GM21515 (cell line): ENCODE results near the gene TMEM250.
"Not testable (repeated sequence)": the region's sequence is repeated elsewhere in the genome, so short reads cannot be mapped to it uniquely, and the experiment has no call there.

Experiments
- ATAC-seq: cut with Tn5 transposase; IDR thresholded peaks from one replicate; pipeline ENCODE4 v1.9.1; 2021; ENCODE audit not compliant: unreplicated experiment

Gene TMEM250, protein sequence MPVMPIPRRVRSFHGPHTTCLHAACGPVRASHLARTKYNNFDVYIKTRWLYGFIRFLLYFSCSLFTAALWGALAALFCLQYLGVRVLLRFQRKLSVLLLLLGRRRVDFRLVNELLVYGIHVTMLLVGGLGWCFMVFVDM

DNA sequence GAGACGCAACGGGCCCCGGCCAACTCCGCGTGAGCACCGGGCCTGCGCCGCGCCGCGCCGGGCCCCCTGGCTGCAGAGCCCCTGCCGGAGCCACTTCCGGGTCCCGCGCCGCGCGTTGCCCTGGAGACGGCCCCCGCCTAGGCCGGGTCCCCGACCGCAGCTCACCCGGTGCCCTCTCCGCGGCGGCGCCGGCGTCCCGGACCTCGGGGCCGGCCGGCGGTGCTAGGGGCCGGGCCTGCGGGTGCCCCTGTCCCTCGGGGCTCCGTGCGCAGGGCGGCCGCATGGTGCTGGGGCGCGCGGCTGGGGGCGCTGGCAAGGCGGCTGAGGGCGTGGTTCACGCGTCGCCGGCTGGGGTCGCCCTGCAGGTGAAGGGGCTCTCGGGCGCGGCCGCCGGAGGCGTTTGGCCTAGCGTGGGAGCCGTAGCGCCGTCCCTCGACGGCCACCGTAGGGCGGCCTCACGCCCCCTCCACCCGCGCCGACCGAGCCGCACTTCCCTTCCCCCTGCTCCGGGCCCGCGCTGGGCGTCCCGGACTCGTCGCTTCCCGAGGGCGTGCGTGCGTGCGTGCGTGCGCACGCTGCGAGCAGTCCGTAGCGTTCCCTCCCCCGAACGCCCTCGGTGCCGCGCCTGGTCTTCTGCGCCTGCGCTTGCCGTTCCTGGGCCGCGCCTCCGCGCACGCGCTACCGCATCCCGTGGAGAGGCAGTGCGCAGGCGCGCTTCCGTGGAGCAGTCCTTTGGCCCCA lies at the start of gene TMEM250:
Gene TMEM250 (minus strand): TSS at position 556 of the 741 bp plus-strand sequence. CDS start 1,975 bp downstream, outside the sequence.
- peak; percentile 75 for ATAC-seq

DNA sequence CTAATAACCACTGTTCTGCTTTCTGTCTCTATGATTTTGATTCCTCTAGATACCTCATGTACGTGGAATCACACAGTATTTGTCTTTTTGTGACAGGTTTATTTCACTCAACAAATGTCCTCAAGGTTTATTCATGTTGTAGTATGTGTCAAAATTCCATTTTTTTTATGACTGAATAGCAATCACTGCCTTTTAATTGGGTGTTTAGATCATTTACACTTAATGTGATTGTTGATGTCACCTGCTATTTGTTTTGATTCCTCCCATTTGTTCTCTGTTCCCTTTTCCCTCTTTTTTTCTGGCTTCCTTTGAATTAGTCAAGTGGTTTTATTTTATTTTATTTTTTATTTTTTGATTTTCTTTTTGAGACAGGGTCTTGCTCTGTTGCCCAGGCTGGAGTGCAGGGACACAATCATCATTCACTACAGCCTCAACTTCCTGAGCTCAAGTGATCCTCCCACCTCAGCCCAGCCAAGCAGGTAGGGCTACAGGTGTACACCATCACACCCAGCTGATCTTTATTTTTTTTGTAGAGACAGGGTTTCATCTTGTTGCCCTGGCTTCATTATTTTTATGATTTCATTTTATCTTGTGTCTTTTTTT lies 44.7 kb upstream of the TMEM250 start:
- ATAC-seq: no peak

DNA sequence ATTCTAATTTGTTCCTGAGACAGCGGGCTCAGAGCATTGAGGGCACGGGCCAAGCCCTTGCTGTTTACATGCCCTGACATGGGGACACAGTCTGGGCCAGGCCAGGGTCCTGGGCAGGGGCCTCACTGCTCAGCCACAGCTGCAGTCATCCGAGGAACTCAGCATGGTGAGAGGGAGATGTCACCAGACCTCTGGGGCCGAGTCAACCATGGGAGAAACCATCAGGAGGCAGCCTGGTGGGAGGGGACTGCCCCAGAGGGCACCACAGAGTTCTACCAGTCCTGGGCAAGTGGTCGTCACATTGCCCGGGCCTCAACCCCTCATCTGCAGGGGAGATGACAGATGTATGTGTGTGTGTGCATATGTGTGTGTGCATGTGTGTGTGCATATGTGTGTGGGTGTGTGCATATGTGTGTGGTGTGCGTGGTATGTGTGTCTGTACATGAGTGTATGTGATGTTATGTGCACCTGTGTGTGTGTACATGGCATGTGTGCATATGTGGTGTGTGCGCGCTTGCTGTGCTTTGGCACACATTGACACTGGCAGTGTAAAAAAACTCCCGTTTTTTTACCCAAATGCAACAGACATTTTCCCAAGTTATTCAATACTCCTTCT lies 42.4 kb upstream of the TMEM250 start:
- no peak for ATAC-seq

DNA sequence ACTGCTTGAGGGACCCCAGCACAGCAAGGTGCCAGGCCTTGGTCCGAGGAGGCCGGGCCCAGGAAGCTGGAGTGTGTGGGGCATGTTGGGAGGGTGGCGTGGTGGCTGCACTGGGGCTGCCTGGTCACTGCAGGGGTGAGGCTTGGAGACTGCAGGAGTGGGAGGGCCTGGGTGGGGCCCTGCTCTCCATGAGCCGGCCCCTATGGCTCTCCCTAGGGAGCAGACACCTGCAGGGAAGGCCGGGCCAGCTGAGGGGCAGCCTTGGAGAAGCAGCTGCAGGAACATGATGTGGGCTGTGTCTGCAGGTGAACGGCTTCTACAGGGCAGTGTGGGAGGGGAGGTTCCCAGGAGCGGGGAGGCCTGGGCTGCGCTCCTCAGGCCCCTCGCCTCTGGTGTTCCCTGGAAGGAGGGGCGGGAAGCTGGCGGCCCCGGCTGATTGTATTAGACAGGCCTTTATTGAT lies 41.7 kb upstream of the TMEM250 start:
- ATAC-seq: no peak

DNA sequence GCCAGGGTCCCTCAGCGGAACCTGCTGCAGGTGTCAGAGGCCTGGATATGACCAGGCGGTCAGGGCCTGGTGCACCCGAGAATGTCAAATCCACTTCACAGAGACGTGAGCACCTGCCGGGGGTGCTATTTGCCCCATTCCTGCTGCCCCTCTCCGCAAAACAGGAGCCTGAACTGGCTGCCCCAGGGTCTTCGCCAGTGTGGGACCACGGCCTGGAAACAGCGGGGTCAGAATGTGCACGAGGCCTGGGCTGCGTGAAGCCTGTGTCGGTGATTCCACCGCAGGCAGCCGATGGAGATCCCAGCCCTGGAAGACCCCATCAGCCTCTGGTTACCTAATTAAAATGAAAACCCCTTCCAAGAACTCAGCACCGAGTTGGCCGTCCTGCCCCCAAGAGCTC lies 41.2 kb upstream of the TMEM250 start:
- ATAC-seq: no peak

DNA sequence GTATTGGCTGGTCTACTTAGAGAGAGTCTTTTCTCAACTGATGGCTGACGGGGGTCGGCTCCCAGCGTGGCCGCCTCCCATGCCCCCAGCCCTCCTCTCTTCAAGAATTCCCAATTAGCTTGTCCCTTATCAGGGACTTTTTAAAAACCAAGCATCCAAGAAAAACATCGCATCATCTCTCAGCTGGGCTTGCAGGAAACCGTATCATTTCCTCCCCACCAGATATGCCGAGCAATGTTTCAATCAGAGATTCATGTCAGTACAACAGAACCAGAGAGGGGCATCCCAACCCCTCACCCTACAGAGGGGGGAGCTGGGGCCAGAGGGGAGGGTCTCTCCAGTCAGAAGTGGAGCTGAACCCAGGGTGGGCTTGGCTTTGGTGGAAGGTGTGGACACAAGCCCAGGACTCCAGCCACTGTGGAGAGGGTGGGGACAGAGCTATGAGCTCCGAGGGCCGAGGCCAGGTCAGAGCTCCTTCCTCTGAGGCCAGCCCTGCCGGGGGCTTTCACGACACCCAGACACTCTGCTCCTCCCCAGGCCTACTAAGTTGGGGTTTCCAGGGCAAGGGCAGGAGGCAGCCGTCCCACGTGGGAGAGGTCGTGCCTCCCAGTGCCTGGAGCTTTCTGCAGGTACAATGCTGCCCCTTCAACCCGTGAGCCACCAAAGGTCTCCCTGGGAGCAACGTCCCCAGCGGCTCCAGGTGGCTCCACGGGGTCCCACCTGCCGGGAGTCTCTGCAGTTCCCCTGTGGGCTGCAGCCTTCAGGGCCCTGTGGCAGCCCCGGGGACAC lies 39.0 kb upstream of the TMEM250 start:
- ATAC-seq: no peak

DNA sequence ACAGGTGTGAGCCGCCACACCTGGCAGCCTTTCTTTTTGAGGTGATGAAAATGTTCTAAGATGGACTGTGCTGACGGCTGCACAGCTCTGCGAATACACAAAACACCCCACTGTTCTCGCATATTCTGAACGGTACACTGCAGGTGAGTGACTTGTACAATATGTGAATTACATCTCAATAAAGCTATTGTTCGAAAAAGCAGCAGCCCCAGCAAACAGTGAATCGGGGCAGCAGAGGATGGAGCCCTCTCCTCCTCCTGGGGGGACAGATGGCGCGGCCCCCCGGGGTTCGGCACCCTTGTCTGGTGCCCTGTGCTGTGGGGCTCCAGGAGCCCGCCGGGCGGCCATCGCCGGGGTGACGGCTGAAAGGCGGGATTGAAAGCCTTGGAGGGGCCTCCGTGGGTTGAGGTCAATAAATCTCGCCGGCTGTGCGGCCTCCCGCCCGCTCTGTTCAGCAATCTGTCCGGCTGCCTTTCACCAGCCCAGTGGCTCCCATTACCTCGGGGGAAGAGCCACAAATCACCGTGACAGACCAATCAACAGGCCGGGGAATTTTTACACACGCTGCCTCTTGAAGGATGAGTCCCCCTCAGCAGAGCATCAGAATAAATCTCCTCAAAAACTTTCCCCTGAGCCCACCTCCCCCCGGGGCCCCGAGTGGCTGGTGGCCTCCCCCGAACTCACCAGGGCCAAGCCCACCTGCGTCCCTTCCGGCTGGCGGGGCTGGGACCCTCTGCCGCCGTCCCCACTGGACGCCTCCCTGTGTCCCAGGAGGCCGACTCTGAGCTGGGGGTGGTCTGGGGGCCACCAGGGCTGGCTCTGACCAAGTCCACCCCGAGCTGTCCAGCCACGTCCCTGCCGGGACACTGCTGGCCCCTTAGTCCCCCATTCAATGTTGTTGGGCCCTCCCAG lies 37.8 kb upstream of the TMEM250 start:
- no peak for ATAC-seq

DNA sequence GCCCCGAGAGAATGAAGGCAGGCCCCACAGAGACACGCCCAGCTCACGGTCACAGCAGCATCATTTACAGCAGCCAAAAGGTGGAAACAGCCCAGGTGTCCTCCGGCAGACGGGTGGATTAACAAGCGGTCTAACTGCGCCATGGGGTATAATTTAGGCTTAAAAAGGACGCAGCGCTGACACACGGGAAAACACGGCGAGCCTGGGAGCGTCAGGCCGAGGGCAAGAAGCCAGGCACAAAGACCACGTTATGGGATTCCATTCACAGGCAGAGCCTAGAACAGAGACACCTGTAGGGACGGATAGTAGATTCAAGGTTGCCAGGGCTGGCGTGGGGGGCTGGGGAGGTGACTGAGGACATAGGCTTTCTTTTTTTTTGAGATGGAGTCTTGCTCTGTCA lies 36.9 kb upstream of the TMEM250 start:
- no peak for ATAC-seq

DNA sequence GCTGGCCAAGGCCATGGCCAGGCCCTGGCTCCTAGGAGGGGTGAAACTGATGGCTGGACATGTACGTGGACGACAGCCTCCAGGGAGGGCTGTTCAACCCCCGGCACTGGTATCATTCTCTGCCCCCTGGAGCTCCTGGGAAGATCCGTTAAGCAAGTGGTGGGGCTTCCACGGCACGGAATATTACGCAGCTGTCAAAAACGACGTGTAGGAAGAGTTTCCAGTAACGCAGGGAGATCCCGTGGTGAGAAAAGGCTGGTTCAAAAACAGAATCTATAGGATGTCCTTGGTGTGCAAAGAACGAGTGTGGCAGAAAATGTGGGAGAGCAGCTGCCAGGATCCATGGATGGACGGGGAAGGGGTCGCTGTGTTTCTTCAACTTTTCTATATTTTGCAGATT lies 36.3 kb upstream of the TMEM250 start:
- ATAC-seq: no peak

DNA sequence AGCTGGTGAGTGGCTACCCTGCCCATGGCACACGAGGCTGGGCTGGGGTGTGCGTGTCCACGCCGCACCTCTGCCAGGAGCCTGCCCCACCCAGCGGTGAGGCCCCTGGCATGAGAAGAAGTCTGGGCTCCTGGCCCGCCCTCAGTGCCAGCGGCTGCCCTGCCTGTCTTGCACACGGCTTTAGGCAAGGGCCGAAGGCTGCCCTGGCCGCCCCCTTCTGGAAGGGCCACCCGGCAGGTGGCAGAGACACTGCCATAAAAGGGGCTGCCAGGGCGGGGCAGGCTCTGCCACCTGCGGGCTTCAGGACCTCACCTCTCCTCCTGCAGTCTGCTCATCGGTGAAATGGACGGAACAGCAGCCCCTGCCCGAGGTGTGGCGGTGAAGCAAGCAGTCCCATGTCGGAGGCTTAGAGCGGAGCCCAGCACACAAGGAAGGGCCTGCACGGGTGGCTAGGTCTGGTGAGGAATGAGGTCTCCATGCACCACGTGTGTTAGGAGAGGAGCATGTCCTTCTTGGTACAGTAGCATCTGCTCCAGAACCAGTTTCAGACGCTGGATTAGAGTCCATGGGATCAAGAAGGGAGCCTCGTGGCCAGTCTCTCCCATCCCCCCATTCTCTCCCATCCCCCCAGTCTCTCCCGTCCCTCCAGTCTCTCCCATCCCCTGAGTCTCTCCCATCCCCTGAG lies 34.8 kb upstream of the TMEM250 start:
- no peak for ATAC-seq

DNA sequence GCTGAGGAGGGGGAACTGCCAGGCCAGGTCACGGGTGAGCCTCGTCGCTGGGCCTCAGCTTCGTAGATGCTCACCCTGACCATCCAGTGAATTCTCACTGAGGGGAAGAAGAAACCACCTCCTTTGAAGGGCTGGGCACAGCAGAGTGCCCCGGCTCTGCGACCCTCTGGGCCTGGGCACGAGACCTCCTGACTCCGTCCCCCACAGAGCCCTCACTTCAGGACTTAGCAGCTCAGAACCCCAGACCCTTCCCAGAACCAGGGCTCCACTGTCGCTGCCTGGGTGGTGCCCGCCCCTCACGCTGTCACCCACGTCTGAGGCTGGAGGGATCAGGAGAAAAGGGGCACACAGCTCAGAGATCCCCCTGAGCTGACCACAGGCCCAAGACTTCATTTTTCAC lies 34.3 kb upstream of the TMEM250 start:
- no peak for ATAC-seq

DNA sequence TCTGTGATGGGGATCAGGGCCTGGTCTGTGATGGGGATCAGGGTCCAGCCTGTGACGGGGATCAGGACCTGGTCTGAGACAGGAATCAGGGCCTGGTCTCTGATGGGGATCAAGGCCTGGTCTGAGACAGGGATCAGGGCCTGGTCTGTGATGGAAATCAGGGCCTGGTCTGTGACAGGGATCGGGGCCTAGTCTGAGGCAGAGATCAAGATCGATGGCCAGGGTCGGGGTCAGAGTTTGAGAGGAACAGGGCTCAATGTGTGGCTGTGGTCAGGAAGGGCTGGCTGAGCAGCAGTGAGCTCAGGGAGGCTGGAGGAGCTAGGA lies 33.8 kb upstream of the TMEM250 start:
- ATAC-seq: no peak

DNA sequence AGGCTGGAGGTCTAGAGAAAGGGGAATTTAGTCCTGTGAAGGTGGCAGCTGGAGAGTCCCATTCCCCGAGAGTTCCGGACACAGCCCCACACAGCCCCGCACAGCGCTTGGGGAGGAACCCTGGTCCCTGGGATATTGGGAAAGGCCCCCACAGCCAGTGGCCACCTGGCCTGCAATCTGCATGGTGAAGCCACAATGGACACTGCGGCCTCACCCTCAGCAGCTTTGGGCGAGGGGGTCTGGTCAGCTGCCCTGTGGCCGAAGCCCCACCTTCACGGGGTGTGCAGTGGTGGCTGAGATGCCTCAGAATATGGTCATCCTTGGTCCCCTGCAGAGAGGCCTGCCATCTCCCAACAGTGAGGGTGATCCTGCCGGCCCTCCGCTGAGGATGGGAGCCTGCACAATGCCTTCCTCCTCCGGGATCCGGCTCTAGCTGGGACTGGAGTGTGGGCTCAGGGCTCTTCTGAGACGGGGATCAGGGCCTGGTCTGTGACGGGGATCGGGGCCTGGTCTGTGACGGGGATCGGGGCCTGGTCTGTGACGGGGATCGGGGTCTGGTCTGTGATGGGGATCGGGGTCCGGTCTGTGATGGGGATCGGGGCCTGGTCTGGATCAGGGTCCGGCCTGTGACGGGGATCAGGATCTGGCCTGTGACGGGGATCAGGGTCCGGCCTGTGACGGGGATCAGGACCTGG lies 33.3 kb upstream of the TMEM250 start:
- ATAC-seq: no peak

DNA sequence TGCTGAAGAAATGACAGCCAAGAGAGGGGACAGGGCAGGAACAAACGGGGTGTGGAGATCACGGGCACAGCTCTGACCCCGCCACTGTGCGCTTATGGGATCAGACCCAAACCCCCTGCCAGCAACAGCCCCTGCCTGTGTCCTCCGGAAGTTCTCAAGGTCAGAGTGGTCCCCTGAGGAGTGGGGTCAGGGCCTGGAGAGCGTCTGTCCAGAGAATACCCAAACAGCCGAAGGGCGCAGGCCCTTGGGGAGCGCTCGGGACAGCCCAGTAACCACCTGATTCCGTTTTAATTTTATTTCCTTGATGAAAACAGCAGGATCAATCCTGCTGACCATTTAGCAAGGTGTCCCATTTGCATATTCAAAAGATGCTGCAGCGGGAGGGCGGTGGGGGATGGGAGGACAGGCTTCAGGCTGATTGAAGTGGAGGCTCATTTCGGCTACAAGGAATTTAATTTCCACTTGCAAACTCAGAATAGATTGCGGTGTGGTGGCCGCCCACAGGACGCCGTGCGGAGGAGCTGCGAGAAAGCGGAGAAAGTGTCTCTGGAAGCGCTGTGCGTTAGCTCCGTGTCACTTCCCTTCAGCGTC lies 32.6 kb upstream of the TMEM250 start:
- ATAC-seq: no peak

DNA sequence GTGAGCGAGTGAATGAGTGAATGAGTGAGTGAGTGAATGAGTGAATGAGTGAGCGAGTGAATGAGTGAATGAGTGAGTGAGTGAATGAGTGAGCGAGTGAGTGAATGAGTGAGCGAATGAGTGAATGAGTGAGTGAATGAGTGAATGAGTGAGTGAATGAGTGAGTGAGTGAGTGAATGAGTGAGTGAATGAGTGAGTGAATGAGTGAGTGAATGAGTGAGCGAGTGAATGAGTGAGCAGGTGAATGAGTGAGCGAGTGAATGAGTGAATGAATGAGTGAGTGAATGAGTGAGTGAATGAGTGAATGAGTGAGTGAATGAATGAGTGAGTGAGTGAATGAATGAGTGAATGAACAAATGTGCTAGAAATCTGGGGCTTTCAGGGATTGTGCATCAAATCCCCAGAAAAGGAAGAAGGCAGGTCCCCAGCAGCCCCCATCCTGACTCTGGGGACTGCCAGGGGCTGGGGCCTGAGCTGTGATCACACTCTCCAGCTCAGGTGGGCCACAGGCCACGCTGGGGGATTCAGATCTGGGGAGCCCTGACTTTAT lies 32.1 kb upstream of the TMEM250 start:
- not testable (repeated sequence) for ATAC-seq

DNA sequence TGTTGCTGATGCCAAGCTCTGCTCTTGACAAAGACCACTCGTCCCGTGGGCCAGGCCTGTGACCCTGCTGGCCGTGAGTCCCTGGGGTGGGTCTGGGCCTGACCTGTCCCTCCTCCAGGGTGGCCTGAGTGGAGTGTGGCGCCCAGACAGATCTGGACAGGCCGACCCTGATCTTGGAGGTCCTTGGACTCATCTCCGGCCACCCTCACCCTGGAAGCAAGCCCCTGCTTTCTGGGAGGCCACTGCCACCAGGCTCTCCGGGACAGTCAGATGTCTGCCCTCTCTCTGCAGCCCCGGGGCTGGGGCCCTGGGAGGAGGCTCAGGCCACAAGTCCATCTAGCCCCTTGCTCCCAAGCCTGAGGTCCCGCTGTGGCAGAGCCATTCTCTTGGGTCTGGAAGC lies 31.2 kb upstream of the TMEM250 start:
- no peak for ATAC-seq

DNA sequence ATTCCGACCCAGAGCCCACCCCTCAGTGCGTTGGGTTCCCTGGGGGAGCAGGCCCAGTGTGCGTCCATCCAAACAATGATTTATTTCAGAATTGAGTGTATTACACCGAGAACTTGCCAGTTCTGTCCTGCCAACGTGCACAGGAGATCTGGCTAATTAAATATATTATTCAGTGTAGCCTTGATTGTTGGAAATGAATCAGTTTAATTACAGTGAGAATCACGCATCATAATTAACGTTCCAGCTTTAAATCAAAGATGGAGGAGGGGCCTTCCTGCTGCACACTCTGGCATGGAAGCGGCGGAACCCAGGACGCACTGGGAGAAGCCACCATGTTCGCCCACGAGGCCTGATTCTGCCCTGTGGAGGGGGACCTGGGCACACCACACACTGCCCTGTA lies 30.7 kb upstream of the TMEM250 start:
- ATAC-seq: no peak

DNA sequence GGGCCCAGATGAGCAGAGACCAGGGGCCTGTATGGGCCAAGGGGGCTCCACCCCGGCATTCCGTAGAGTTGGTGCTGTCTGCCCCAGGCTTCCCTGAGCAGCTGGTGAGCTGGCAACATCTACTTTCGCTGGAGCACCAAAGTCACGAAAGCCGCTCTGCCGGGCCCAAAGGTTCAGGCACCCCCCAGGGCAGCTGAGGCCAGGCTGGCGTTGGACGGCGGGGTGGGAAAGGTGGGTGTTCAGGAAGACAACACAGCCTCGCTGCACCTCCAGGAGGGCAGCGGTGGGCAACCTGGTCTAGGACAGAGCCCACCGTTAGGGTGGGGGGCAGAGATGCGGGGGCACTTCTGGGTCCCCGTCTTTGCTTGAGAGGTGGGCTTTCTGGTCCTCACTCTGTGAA lies 30.1 kb upstream of the TMEM250 start:
- ATAC-seq: no peak
